ENCODE results near the gene ABI1.

ABI1 gene

DNA sequence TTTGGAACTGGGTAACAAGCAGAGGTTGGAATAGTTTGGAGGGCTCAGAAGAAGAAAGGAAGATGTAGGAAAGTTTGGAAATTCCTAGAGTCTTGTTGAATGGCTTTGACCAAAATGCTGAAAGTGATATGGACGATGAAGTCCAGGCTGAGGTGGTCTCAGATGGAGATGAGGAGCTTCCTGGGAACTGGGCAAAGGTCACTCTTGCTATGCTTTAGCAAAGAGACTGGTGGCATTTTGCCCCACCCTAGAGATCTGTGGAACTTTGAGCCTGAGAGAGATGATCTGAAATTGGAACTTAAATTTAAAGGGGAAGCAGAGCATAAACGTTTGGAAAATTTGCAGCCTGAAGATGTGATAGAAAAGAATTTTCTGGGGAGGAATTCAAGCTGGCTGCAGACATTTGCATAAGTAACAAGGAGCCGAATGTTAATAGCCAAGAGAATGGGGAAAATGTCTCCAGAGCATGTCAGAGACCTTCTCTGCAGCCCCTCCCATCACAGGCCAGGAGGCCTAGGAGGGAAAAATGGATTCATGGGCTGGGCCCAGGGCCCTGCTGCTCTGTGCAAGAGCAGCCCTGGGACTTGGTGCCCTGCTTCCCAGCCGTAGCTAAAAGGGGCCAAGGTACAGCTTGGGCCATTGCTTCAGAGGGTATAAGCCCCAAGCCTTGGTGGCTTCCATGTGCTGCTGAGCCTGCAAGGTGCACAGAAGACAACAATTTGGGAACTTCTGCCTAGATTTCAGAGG is 159.7 kb downstream of the ABI1 start:
- Histone ChIP-seq H3K27ac (no peak overlapping the region), H3K27me3 (replicated peaks) (no peaks in the 10 kb centered on the region), H3K36me3 (replicated peaks) (peaks cover 2% of the 10 kb centered on the region), H3K4me3 (ENCODE audit: low read depth, low read length) (no peak overlapping the region)
- in situ Hi-C loops (cut with HindIII; ENCODE audit: low pct_ligation_motif_present, low sequenced_read_pairs): no loop called here
- DNase-seq: no peak
- no peak for TF ChIP-seq CTCF (IDR thresholded peaks at IDR 0.05; ENCODE audit: low read depth, low read length, missing control alignments)

- no peak for DNase-seq
- Histone ChIP-seq H3K27me3 (replicated peaks) (no peaks in the 10 kb centered on the region), H3K36me3 (replicated peaks) (no peaks in the 10 kb centered on the region), H3K27ac (no peak overlapping the region), H3K4me3 (ENCODE audit: low read depth, low read length) (no peak overlapping the region)
- in situ Hi-C loops (cut with HindIII; ENCODE audit: low pct_ligation_motif_present, low sequenced_read_pairs): no loop called here
- TF ChIP-seq CTCF (IDR thresholded peaks at IDR 0.05; ENCODE audit: low read depth, low read length, missing control alignments): no peak
These were observed 161.1 kb downstream of the ABI1 start for GRCh38 chr10:26699631-26700030.

- Histone ChIP-seq H3K36me3 (replicated peaks) (no peaks in the 10 kb centered on the region), H3K27me3 (replicated peaks) (no peaks in the 10 kb centered on the region), H3K27ac (no peak overlapping the region), H3K4me3 (ENCODE audit: low read depth, low read length) (peak overlapping the region; percentile 87)
- no peak for DNase-seq
- in situ Hi-C loops (cut with HindIII; ENCODE audit: low pct_ligation_motif_present, low sequenced_read_pairs): no loop called here
- TF ChIP-seq CTCF (IDR thresholded peaks at IDR 0.05; ENCODE audit: low read depth, low read length, missing control alignments): no peak
These were observed 161.8 kb downstream of the ABI1 start for GRCh38 chr10:26698909-26699308.

GRCh38 chr10:26697922-26698608 is 162.7 kb downstream of the ABI1 start:
- H3K27me3 ChIP-seq (replicated peaks): no peaks in the 10 kb centered on the region
- in situ Hi-C loops (cut with HindIII; ENCODE audit: low pct_ligation_motif_present, low sequenced_read_pairs): no loop called here
- no peak for TF ChIP-seq CTCF (IDR thresholded peaks at IDR 0.05; ENCODE audit: low read depth, low read length, missing control alignments)
- DNase-seq: no peak
- H3K36me3 ChIP-seq (replicated peaks): no peaks in the 10 kb centered on the region
- peak overlapping the region; percentile 87 for H3K4me3 ChIP-seq (ENCODE audit: low read depth, low read length)
- H3K27ac ChIP-seq: peak overlapping the region; percentile 78

DNA sequence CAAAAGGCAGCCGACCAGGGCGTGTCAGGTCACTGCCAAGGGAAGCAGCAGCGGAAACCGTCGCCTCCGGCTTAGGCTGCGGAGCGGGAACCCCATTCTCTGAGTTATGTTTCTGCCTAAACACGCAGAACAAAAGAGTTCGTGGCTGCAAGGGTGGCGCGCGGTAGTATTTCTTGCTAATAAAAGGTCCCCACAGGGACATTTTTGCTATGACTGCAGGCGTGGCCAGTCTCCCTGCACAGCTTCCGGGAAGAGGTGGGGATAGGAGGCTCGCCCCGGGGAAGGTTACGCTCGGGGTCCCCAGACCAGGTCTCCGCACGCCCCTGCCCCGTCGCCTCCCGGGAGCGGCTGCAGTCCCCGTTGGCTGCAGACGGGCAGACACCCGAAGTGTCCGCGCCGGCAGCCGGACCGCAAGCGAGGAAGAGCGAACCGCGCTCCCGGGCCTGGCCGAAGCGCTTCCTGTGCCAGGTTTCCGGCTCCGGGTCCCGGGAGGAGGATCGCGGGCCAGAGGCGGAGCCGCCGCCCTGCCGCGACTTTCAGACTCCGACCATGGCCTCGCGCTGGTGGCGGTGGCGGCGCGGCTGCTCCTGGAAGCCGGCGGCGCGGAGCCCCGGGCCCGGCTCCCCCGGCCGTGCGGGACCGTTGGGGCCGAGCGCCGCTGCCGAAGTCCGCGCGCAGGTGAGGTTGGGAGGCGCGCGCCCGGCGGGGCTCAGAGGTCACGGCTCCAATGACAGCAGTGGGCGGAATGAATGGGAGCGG is 163.4 kb downstream of the ABI1 start, which contains the start of gene PDSS1:
PDSS1 (plus strand) TSS at position 539 of the 759 bp plus-strand sequence; CDS start at position 550, 11 bp downstream.
- no peak for TF ChIP-seq CTCF (IDR thresholded peaks at IDR 0.05; ENCODE audit: low read depth, low read length, missing control alignments)
- in situ Hi-C loops (cut with HindIII; ENCODE audit: low pct_ligation_motif_present, low sequenced_read_pairs): no loop called here

More for the DNA sequence above, 163.4 kb downstream of the ABI1 start, which contains the start of gene PDSS1:
- H3K27ac ChIP-seq: peak within 1 kb of the TSS; percentile 78
- H3K27me3 ChIP-seq (replicated peaks): no peaks in the 10 kb centered on the region
- peak within 1 kb of the TSS; percentile 87 for H3K4me3 ChIP-seq (ENCODE audit: low read depth, low read length)
- no peaks in the 10 kb centered on the region for H3K36me3 ChIP-seq (replicated peaks)
- peak; percentile 33 for DNase-seq
